Peyer's patch (tissue), 4 donors: ENCODE data around the gene TMCO4. TPM values are rescaled to one million over a fixed set of nuclear protein-coding genes. Genes with fewer than 3 reads are reported as not detected.

Experiments
- DNase-seq, 3 donors: peaks; one replicate each; pipeline ENCODE4 v3.0.0-alpha.2; 2017 to 2019
- H3K27ac ChIP-seq, 4 donors: fragments of 200-600 bp; sonication (generic); one replicate each; pipeline ENCODE4 v1.5.1; 2016 to 2019
- H3K27me3 ChIP-seq, 2 donors: fragments of 200-600 bp; sonication (generic); one replicate each; pipeline ENCODE4 v1.5.1; 2019
- H3K36me3 ChIP-seq, 3 donors: fragments of 200-600 bp; sonication (generic); one replicate each; pipeline ENCODE4 v1.5.1; 2016 to 2019
- H3K4me1 ChIP-seq, 4 donors: fragments of 200-600 bp; sonication (generic); one replicate each; pipeline ENCODE4 v1.5.1; 2016 to 2019
- H3K4me3 ChIP-seq, 4 donors: fragments of 200-600 bp; sonication (generic); 1 replicate in 3 of 4; 2 replicates in 1 of 4; pipeline ENCODE4 v1.5.1; 2016 to 2019; ENCODE audit warnings: mild to moderate bottlenecking in 1 of 4
- H3K9me3 ChIP-seq, 4 donors: fragments of 200-600 bp; sonication (generic); one replicate each; pipeline ENCODE4 v1.5.1; 2016 to 2019; ENCODE audit warnings: mild to moderate bottlenecking in 1 of 4
- POLR2A ChIP-seq, 2 donors: fragments of 450-650 bp; IDR thresholded peaks; one replicate each; pipeline ENCODE4 v1.5.1; 2017; ENCODE audit warnings: antibody characterized with exemption in 2 of 2, mild to moderate bottlenecking in 2 of 2, moderate library complexity in 2 of 2
- total RNA-seq, 4 donors: library from RNA; depleted of rRNA; stranded (reverse); fragments of >200 nt; gene quantifications; one replicate each; pipeline ENCODE4 v1.1.0, GENCODE V29; 2016
- TF ChIP-seq, protein P1 (sequence below), 6 experiments: fragments of 450-650 bp in 4 of 6; fragments of 200-600 bp in 2 of 6; sonication (generic) in 1 of 6; IDR thresholded peaks; one replicate each; pipeline ENCODE4 v1.5.1; 2017 to 2019; ENCODE audit warnings: antibody characterized with exemption in 6 of 6, mild to moderate bottlenecking in 3 of 6, moderate library complexity in 1 of 6

Gene TMCO4
- total RNA-seq, 4 donors from 2014 or later: 13.5 to 40.4 (median 26.1) TPM

DNA sequence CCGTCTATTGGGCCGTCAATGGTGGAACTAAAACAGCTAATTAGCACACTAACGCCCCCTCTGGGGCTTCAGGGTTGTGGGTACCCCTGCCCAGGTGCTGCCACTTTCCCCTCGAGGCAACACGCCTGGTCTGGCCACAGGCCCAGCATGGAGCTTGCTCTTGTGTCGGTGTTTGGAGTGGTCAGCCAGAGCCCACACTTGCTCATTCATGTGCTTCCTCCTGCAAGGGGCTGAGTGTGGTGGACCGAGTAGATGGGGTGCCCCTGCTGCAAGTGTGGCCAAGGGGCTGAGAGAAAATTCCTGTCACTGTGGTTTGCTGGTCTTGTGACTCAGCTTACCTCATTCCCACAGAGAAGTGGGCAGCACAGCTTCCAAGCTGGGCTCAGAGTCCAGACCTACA is 109.4 kb downstream of the TMCO4 start:
- no peak overlapping the region for H3K27ac ChIP-seq
- H3K27me3 ChIP-seq: no peaks in the 10 kb centered on the region
- no peak for DNase-seq
- peaks cover 0 to 9% (median 0%) of the 10 kb centered on the region in 4 donors for H3K9me3 ChIP-seq
- H3K4me3 ChIP-seq: no peak overlapping the region
- no peaks in the 10 kb centered on the region for H3K4me1 ChIP-seq
- peaks cover 0 to 47% (median 0%) of the 10 kb centered on the region in 3 donors for H3K36me3 ChIP-seq
- no peak for TF ChIP-seq POLR2A (IDR thresholded peaks at IDR 0.05)
- TF ChIP-seq, protein P1, sequence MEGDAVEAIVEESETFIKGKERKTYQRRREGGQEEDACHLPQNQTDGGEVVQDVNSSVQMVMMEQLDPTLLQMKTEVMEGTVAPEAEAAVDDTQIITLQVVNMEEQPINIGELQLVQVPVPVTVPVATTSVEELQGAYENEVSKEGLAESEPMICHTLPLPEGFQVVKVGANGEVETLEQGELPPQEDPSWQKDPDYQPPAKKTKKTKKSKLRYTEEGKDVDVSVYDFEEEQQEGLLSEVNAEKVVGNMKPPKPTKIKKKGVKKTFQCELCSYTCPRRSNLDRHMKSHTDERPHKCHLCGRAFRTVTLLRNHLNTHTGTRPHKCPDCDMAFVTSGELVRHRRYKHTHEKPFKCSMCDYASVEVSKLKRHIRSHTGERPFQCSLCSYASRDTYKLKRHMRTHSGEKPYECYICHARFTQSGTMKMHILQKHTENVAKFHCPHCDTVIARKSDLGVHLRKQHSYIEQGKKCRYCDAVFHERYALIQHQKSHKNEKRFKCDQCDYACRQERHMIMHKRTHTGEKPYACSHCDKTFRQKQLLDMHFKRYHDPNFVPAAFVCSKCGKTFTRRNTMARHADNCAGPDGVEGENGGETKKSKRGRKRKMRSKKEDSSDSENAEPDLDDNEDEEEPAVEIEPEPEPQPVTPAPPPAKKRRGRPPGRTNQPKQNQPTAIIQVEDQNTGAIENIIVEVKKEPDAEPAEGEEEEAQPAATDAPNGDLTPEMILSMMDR (IDR thresholded peaks at IDR 0.05): no peak

GRCh38 chr1:19689856-19690255 is 109.9 kb downstream of the TMCO4 start:
- TF ChIP-seq, protein P1 (IDR thresholded peaks at IDR 0.05): no peak
- TF ChIP-seq POLR2A (IDR thresholded peaks at IDR 0.05): no peak
- no peak overlapping the region for H3K4me3 ChIP-seq
- no peaks in the 10 kb centered on the region for H3K4me1 ChIP-seq
- peaks cover 0 to 42% (median 0%) of the 10 kb centered on the region in 3 donors for H3K36me3 ChIP-seq
- H3K9me3 ChIP-seq: peaks cover 0 to 9% (median 0%) of the 10 kb centered on the region in 4 donors
- DNase-seq: no peak
- H3K27ac ChIP-seq: no peak overlapping the region
- no peaks in the 10 kb centered on the region for H3K27me3 ChIP-seq

- DNase-seq: no peak
- H3K4me1 ChIP-seq: no peaks in the 10 kb centered on the region
- peaks cover 0 to 36% (median 0%) of the 10 kb centered on the region in 3 donors for H3K36me3 ChIP-seq
- H3K4me3 ChIP-seq: no peak overlapping the region
- H3K9me3 ChIP-seq: peaks cover 0 to 9% (median 0%) of the 10 kb centered on the region in 4 donors
- no peak for TF ChIP-seq POLR2A (IDR thresholded peaks at IDR 0.05)
- TF ChIP-seq, protein P1 (IDR thresholded peaks at IDR 0.05): no peak
- peak overlapping the region in 1 of 4 donors; percentile 17 for H3K27ac ChIP-seq
- H3K27me3 ChIP-seq: no peaks in the 10 kb centered on the region
Measured at GRCh38 chr1:19689085-19689757, 110.5 kb downstream of the TMCO4 start.

GRCh38 chr1:19688041-19688842 is 111.5 kb downstream of the TMCO4 start:
- Histone ChIP-seq H3K9me3 (peaks cover 0 to 9% (median 0%) of the 10 kb centered on the region in 4 donors), H3K4me3 (no peak overlapping the region), H3K27me3 (no peaks in the 10 kb centered on the region), H3K27ac (peak overlapping the region in 1 of 4 donors; percentile 17), H3K4me1 (no peaks in the 10 kb centered on the region), H3K36me3 (peaks cover 0 to 27% (median 0%) of the 10 kb centered on the region in 3 donors)
- no peak for TF ChIP-seq POLR2A (IDR thresholded peaks at IDR 0.05)
- TF ChIP-seq, protein P1 (IDR thresholded peaks at IDR 0.05): no peak
- peak in 1 of 3 donors; percentile 28 for DNase-seq

- Histone ChIP-seq H3K4me1 (no peaks in the 10 kb centered on the region), H3K27me3 (no peaks in the 10 kb centered on the region), H3K36me3 (peaks cover 0 to 26% (median 0%) of the 10 kb centered on the region in 3 donors), H3K9me3 (peaks cover 0 to 9% (median 0%) of the 10 kb centered on the region in 4 donors), H3K27ac (peak overlapping the region in 1 of 4 donors; percentile 17), H3K4me3 (no peak overlapping the region)
- TF ChIP-seq POLR2A (IDR thresholded peaks at IDR 0.05): no peak
- TF ChIP-seq, protein P1 (IDR thresholded peaks at IDR 0.05): no peak
- DNase-seq: no peak
Measured at GRCh38 chr1:19687414-19687813, 112.3 kb downstream of the TMCO4 start.
